ENCODE results near the gene LPCAT2. TPM values are rescaled to one million over a fixed set of nuclear protein-coding genes. Genes with fewer than 3 reads are reported as not detected.
A peak's percentile ranks its signal among the peaks of the same experiment; 100 is the strongest.

The LPCAT2 gene
- total RNA-seq, 1 experiment from 2014 or later = 62.1 TPM

- POLR2A ChIA-PET = no interaction called here
- intact Hi-C loops (cut with micrococcal nuclease; ENCODE audit: unreplicated experiment) = loop anchor here (5.0 kb wide), 1 partner anchor 36 kb away; no protein-coding TSS in a partner anchor
Measured at GRCh38 chr16:55466209-55466608, 42.7 kb upstream of the LPCAT2 start.

GRCh38 chr16:55467898-55468297 lies 41.0 kb upstream of the LPCAT2 start:
- in situ Hi-C loops (cut with HindIII; ENCODE audit: low pct_unique_long_range_greater_than_20kb, low sequenced_read_pairs) = no loop called here

More at GRCh38 chr16:55466209-55466608, 42.7 kb upstream of the LPCAT2 start:
- in situ Hi-C loops (cut with HindIII; ENCODE audit: low pct_unique_long_range_greater_than_20kb, low sequenced_read_pairs) = no loop called here
- H3K36me3 ChIP-seq (ENCODE audit: control insufficient read depth, insufficient read depth, low read length) = no peaks in the 10 kb centered on the region
- no peaks in the 10 kb centered on the region for H3K27me3 ChIP-seq (ENCODE audit: control insufficient read depth, insufficient read depth, low read length)
- TF ChIP-seq SIN3A (IDR thresholded peaks at IDR 0.05; ENCODE audit: borderline replicate concordance, insufficient read depth, low read depth, low read length) (no peak), POLR2AphosphoS5 (IDR thresholded peaks at IDR 0.05; ENCODE audit: low read depth, low read length) (no peak), REST (IDR thresholded peaks at IDR 0.05; ENCODE audit: insufficient read depth in 1 of 2, low read depth in 2 of 2, low read length in 1 of 2) (no peak)
- CTCF ChIA-PET = interaction anchor here (0.6 kb wide), 1 partner anchor 38 kb away, joined by 11 read pairs; no protein-coding TSS in a partner anchor
- H3K4me1 ChIP-seq (ENCODE audit: control insufficient read depth, insufficient read depth, low read length) = peaks cover 26% of the 10 kb centered on the region
- no peaks in the 10 kb centered on the region for H3K9me3 ChIP-seq (ENCODE audit: control insufficient read depth, insufficient read depth, low read depth, low read length)
- ATAC-seq = no peak
- no peak overlapping the region for H3K4me3 ChIP-seq (ENCODE audit: low read depth in 2 of 2, low read length in 2 of 2)
- DNase-seq (ENCODE audit: low read depth, low spot score) = no peak
- peak overlapping the region; percentile 42; the same call in 1 of the 2 replicates for H3K27ac ChIP-seq (ENCODE audit: low read length)
- no TSS peak for BruUV-seq (replicated peaks)

More at GRCh38 chr16:55467898-55468297, 41.0 kb upstream of the LPCAT2 start:
- TF ChIP-seq REST (IDR thresholded peaks at IDR 0.05; ENCODE audit: insufficient read depth in 1 of 2, low read depth in 2 of 2, low read length in 1 of 2) = no peak
- no peak for TF ChIP-seq SIN3A (IDR thresholded peaks at IDR 0.05; ENCODE audit: borderline replicate concordance, insufficient read depth, low read depth, low read length)
- TF ChIP-seq CTCF (IDR thresholded peaks at IDR 0.05) = no peak
- no peak for TF ChIP-seq TCF7L2 (IDR thresholded peaks at IDR 0.05; ENCODE audit: low read depth, low read length)
- TF ChIP-seq POLR2AphosphoS5 (IDR thresholded peaks at IDR 0.05; ENCODE audit: low read depth, low read length) = no peak
- no peak for DNase-seq (ENCODE audit: low read depth, low spot score)
- no TSS peak for BruUV-seq (replicated peaks)
- Histone ChIP-seq H3K27me3 (ENCODE audit: control insufficient read depth, insufficient read depth, low read length) (no peaks in the 10 kb centered on the region), H3K4me1 (ENCODE audit: control insufficient read depth, insufficient read depth, low read length) (peaks cover 39% of the 10 kb centered on the region), H3K4me3 (ENCODE audit: low read depth in 2 of 2, low read length in 2 of 2) (no peak overlapping the region), H3K27ac (ENCODE audit: low read length) (peak overlapping the region; percentile 91), H3K9me3 (ENCODE audit: control insufficient read depth, insufficient read depth, low read depth, low read length) (no peaks in the 10 kb centered on the region), H3K36me3 (ENCODE audit: control insufficient read depth, insufficient read depth, low read length) (no peaks in the 10 kb centered on the region)
- intact Hi-C loops (cut with micrococcal nuclease; ENCODE audit: unreplicated experiment) = loop anchor here (5.0 kb wide), 1 partner anchor 34 kb away; no protein-coding TSS in a partner anchor
- ChIA-PET POLR2A (no interaction called here), CTCF (interaction anchor here (0.5 kb wide), 1 partner anchor 47 kb away, joined by 9 read pairs; no protein-coding TSS in a partner anchor)
- no peak for ATAC-seq

Measured in Panc1 (cell line).